GM19455 (cell line): Measurements from ENCODE around the gene NBEA.

ENCODE experiments used
- ATAC-seq: cut with Tn5 transposase; IDR thresholded peaks from one replicate; pipeline ENCODE4 v1.9.1; 2021; ENCODE audit not compliant: unreplicated experiment

NBEA gene

GRCh38 chr13:35557475-35557874, 615.4 kb downstream of the NBEA start:
- ATAC-seq: no peak

DNA sequence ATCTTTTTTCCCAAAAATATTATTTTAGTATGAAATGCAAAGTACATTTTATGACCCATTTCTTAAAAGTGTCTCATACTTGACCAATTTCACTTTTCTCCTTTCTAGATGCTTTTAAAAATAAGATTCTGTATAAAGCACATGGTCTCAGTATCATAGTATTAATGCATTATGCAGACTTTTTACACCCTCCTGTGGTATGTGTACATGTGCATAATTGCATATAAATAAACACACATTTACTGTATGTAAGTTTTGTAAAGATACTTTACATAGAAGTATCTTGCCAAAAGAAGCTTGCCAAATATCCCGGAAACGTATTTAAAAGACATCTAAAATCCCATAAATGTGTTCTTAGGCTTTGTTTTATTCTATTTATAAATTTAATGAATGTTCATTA, 619.5 kb downstream of the NBEA start:
- ATAC-seq: no peak

GRCh38 chr13:35565273-35565672, 623.2 kb downstream of the NBEA start:
- no peak for ATAC-seq

- ATAC-seq: no peak
These were observed 624.3 kb downstream of the NBEA start for GRCh38 chr13:35566340-35566739.

- ATAC-seq: no peak
These were observed 625.4 kb downstream of the NBEA start for GRCh38 chr13:35567406-35567980.

GRCh38 chr13:35573639-35574038, 631.6 kb downstream of the NBEA start:
- ATAC-seq: no peak

DNA sequence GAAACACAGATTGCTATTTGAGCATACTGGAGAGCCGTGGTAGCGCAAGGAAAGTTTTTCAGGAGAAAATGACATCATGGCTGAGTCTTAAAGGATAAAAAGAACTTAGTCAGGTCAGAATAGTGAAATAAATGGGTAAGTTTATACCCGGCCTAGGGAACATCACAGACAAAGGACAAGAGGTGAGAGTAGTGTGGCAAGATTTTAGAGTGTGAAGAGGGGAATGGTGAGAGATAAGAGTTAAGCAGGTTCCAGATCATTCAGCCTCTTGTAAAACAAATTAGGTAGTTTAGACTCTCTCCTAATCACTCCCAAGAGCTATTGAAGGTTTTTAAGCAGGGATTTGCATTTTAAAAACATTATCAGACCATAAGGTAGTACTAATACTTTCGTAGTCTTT, 650.4 kb downstream of the NBEA start:
- ATAC-seq: no peak

- no peak for ATAC-seq
These were observed 651.6 kb downstream of the NBEA start for GRCh38 chr13:35593651-35594050.

- no peak for ATAC-seq
These were observed 652.0 kb downstream of the NBEA start for GRCh38 chr13:35594096-35594495.

- ATAC-seq: no peak
These were observed 653.1 kb downstream of the NBEA start for GRCh38 chr13:35595181-35595580.

GRCh38 chr13:35596321-35597030, 654.4 kb downstream of the NBEA start:
- ATAC-seq: no peak

GRCh38 chr13:35597451-35597850, 655.4 kb downstream of the NBEA start:
- ATAC-seq: no peak

- ATAC-seq: no peak
These were observed 656.2 kb downstream of the NBEA start for GRCh38 chr13:35598233-35598632.

- no peak for ATAC-seq
These were observed 656.8 kb downstream of the NBEA start for GRCh38 chr13:35598790-35599369.

- no peak for ATAC-seq
These were observed 657.3 kb downstream of the NBEA start for GRCh38 chr13:35599384-35599783.

- no peak for ATAC-seq
These were observed 658.1 kb downstream of the NBEA start for GRCh38 chr13:35600137-35600536.

DNA sequence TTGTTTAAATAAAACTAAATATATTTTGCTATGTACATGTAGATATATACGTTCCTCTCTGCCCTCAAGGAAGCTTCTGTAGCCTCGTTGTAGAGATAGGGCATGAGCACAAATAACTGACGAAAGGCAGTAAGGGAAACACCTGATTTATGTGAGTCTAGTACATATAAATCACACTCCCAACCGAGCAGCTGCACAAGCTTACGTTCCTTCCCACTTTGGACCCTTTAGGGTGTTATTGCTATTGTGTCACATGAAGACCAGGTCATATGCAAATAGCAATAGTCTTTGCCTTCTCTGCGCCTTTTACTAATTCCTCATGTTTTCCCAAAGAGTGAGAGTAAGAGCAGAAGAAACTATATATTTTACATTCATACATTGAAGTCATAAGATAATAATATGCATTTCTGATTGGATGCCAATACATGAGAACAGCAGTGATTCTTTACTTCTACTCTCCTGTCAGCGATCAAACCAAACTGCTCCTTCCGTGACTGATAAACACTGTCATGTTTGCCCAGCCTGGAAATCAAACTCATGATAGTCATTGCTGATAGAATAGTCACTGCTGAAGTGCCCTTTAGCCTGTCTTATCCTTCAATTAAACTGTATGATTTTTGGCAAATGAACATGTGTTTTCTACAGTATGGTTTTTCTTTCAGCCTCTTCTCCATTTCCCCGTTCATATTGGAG, 661.7 kb downstream of the NBEA start:
- ATAC-seq: no peak

- no peak for ATAC-seq
These were observed 672.6 kb downstream of the NBEA start for GRCh38 chr13:35614666-35615065.

DNA sequence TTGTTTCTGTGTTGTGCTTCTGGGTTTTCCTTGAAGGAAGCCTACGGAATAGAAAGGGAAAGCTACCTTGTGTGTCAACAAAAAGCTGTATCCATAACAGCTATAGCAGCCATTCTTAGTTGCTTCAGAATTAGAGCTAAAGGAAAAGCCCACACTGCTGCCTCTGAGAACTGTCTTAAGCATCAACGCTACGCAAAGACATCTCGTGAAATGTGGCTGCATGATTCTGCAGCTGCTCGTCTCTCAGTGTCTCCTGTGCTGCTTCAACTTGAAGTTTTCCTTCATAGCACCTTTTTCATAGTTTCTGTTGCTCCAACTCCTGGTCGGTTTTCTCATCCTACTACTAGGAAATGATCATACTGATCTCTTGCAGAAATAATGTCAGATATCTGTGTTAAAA, 675.4 kb downstream of the NBEA start:
- ATAC-seq: no peak

GRCh38 chr13:35618565-35619083, 676.6 kb downstream of the NBEA start:
- ATAC-seq: no peak

DNA sequence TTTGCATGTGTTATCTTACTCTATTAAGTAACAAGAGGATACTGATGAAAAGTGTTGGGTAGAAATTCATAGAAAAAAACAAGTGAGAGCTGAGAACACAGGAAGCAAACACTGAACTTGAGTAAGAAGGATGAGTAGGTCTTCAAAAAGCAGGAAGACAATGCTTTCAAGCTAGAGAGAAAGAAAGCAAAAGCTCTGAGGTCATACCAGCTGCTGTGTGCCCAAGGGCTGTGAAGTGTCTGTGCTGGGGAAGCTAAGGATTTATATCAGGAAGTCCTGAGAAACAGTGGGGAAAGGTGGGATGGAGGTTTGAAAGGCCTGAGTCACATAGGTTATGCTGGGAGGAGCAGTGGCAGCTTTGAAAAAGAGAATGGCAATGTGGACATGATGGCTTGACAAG, 679.9 kb downstream of the NBEA start:
- ATAC-seq: no peak

DNA sequence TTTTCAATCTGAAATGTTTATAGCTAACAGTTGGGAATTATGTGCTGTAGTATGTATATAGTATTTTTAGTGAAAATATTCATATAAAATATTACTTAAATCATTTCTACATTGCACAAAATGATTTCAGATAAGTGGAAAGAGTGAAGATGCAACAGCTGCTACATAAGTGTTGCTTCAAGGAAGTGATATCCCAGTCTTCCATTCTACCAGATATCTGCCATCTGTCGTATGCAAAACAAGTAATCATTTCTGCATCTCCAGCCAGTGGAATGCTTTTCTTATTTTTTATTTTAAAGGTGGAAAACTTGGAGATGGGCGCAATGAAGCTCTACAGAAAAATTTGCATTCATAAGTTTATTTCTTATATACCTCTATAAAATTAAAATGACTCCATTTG, 687.0 kb downstream of the NBEA start:
- no peak for ATAC-seq
